Effector memory CD8-positive, alpha-beta T cell (primary cell): ENCODE data around the gene ARID1A.
"Not testable (repeated sequence)": the region's sequence is repeated elsewhere in the genome, so short reads cannot be mapped to it uniquely, and the experiment has no call there.

Experiments used
- ATAC-seq: fragments of 150-1000 bp; cut with Tn5 transposase; replicated peaks from 2 replicates; pipeline ENCODE4 v1.10.0; 2021; ENCODE audit warnings: mild to moderate bottlenecking, moderate library complexity
- DNase-seq, 3 experiments: peaks; one replicate each; pipeline ENCODE4 v3.0.0; 2021
- H3K27ac Mint-ChIP-seq, 2 donors: one replicate each; pipeline ENCODE4 v1.8.0; 2022; ENCODE audit warnings: mild to moderate bottlenecking in 2 of 2, mixed read lengths in 2 of 2, moderate library complexity in 2 of 2
- H3K27me3 Mint-ChIP-seq, 2 donors: one replicate each; pipeline ENCODE4 v1.8.0; 2022; ENCODE audit warnings: mixed read lengths in 2 of 2
- H3K36me3 Mint-ChIP-seq: one replicate; pipeline ENCODE4 v1.8.0; 2022; ENCODE audit warnings: mild to moderate bottlenecking, moderate library complexity, mixed read lengths; ENCODE audit not compliant: insufficient read depth
- H3K4me1 Mint-ChIP-seq, 2 donors: one replicate each; pipeline ENCODE4 v1.8.0; 2022; ENCODE audit warnings: low read depth in 2 of 2, mixed read lengths in 2 of 2
- H3K4me3 Mint-ChIP-seq, 2 donors: one replicate each; pipeline ENCODE4 v1.8.0; 2022; ENCODE audit warnings: mild to moderate bottlenecking in 2 of 2, mixed read lengths in 2 of 2, moderate library complexity in 2 of 2
- H3K9me3 Mint-ChIP-seq, 2 donors: one replicate each; pipeline ENCODE4 v1.8.0; 2022; ENCODE audit warnings: mixed read lengths in 2 of 2

The ARID1A gene

GRCh38 chr1:26704629-26705028, 8.8 kb downstream of the ARID1A start:
- Mint-ChIP-seq H3K4me3 (peak overlapping the region; percentile 8 to 59), H3K27ac (peak overlapping the region; percentile 11 to 55), H3K9me3 (no peaks in the 10 kb centered on the region), H3K27me3 (no peaks in the 10 kb centered on the region), H3K36me3 (peaks cover 15% of the 10 kb centered on the region), H3K4me1 (peaks cover 34 to 42% of the 10 kb centered on the region in 2 donors)
- DNase-seq (no peak), ATAC-seq (no peak)

GRCh38 chr1:26705227-26705626, 9.4 kb downstream of the ARID1A start:
- H3K4me1 Mint-ChIP-seq: peaks cover 34 to 42% of the 10 kb centered on the region in 2 donors
- not testable (repeated sequence) for DNase-seq, ATAC-seq, H3K27me3 Mint-ChIP-seq, H3K9me3 Mint-ChIP-seq
- H3K27ac Mint-ChIP-seq: peak overlapping the region in 1 of 2 donors; percentile 55
- peak overlapping the region; percentile 28 to 59 for H3K4me3 Mint-ChIP-seq
- H3K36me3 Mint-ChIP-seq: peaks cover 18% of the 10 kb centered on the region

GRCh38 chr1:26705788-26706311, 10.0 kb downstream of the ARID1A start:
- Mint-ChIP-seq H3K9me3 (no peaks in the 10 kb centered on the region), H3K27me3 (no peaks in the 10 kb centered on the region), H3K4me3 (peak overlapping the region; percentile 28 to 59), H3K36me3 (peaks cover 23% of the 10 kb centered on the region), H3K4me1 (peaks cover 39 to 45% of the 10 kb centered on the region in 2 donors), H3K27ac (peak overlapping the region; percentile 3 to 55)
- ATAC-seq (no peak), DNase-seq (no peak)

- Mint-ChIP-seq H3K27me3 (no peaks in the 10 kb centered on the region), H3K4me1 (peaks cover 40 to 47% of the 10 kb centered on the region in 2 donors), H3K27ac (peak overlapping the region; percentile 3 to 19), H3K4me3 (peak overlapping the region; percentile 28 to 59), H3K9me3 (no peaks in the 10 kb centered on the region), H3K36me3 (peaks cover 23% of the 10 kb centered on the region)
- DNase-seq (no peak), ATAC-seq (peak; percentile 8)
Observed at GRCh38 chr1:26706315-26706714, 10.5 kb downstream of the ARID1A start.

GRCh38 chr1:26710811-26711210, 15.0 kb downstream of the ARID1A start:
- Mint-ChIP-seq H3K4me3 (no peak overlapping the region), H3K36me3 (peaks cover 47% of the 10 kb centered on the region), H3K27me3 (no peaks in the 10 kb centered on the region), H3K27ac (peak overlapping the region; percentile 26 to 28), H3K9me3 (no peaks in the 10 kb centered on the region), H3K4me1 (peaks cover 54 to 76% of the 10 kb centered on the region in 2 donors)
- ATAC-seq (no peak), DNase-seq (no peak)

GRCh38 chr1:26711777-26712176, 16.0 kb downstream of the ARID1A start:
- ATAC-seq: no peak
- no peaks in the 10 kb centered on the region for H3K9me3 Mint-ChIP-seq
- H3K27me3 Mint-ChIP-seq: no peaks in the 10 kb centered on the region
- no peak overlapping the region for H3K4me3 Mint-ChIP-seq
- H3K4me1 Mint-ChIP-seq: peaks cover 56 to 75% of the 10 kb centered on the region in 2 donors
- H3K27ac Mint-ChIP-seq: peak overlapping the region; percentile 77 to 88
- no peak for DNase-seq
- H3K36me3 Mint-ChIP-seq: peaks cover 49% of the 10 kb centered on the region

- ATAC-seq: no peak
- H3K36me3 Mint-ChIP-seq: peaks cover 57% of the 10 kb centered on the region
- no peaks in the 10 kb centered on the region for H3K9me3 Mint-ChIP-seq
Observed at GRCh38 chr1:26717017-26717491, 21.2 kb downstream of the ARID1A start.

GRCh38 chr1:26719205-26719604, 23.4 kb downstream of the ARID1A start:
- DNase-seq: no peak
- H3K9me3 Mint-ChIP-seq: no peaks in the 10 kb centered on the region
- peaks cover 84 to 87% of the 10 kb centered on the region in 2 donors for H3K4me1 Mint-ChIP-seq
- peak overlapping the region; percentile 38 to 65 for H3K27ac Mint-ChIP-seq
- no peak overlapping the region for H3K4me3 Mint-ChIP-seq
- no peaks in the 10 kb centered on the region for H3K27me3 Mint-ChIP-seq
- peaks cover 43% of the 10 kb centered on the region for H3K36me3 Mint-ChIP-seq
- ATAC-seq: no peak

More at GRCh38 chr1:26717017-26717491, 21.2 kb downstream of the ARID1A start:
- peak overlapping the region; percentile 9 to 14 for H3K4me3 Mint-ChIP-seq
- H3K4me1 Mint-ChIP-seq: peaks cover 75 to 87% of the 10 kb centered on the region in 2 donors
- H3K27ac Mint-ChIP-seq: peak overlapping the region; percentile 51 to 88
- no peak for DNase-seq
- no peaks in the 10 kb centered on the region for H3K27me3 Mint-ChIP-seq

GRCh38 chr1:26721669-26722355, 26.0 kb downstream of the ARID1A start:
- Mint-ChIP-seq H3K36me3 (peaks cover 37% of the 10 kb centered on the region), H3K27me3 (no peaks in the 10 kb centered on the region), H3K4me1 (peaks cover 74 to 81% of the 10 kb centered on the region in 2 donors), H3K9me3 (no peaks in the 10 kb centered on the region), H3K27ac (peak overlapping the region; percentile 42 to 87), H3K4me3 (peak overlapping the region; percentile 63 to 65)
- DNase-seq: no peak
- ATAC-seq: peak; percentile 40

- Mint-ChIP-seq H3K4me3 (peak overlapping the region; percentile 63 to 81), H3K36me3 (peaks cover 31% of the 10 kb centered on the region), H3K4me1 (peaks cover 71 to 83% of the 10 kb centered on the region in 2 donors), H3K27me3 (no peaks in the 10 kb centered on the region), H3K27ac (peak overlapping the region; percentile 42 to 87), H3K9me3 (no peaks in the 10 kb centered on the region)
- ATAC-seq: peak; percentile 80
- peak; percentile 21 to 29 (median 23) for DNase-seq
Observed at GRCh38 chr1:26723013-26723991, 27.5 kb downstream of the ARID1A start.

GRCh38 chr1:26724118-26724517, 28.3 kb downstream of the ARID1A start:
- Mint-ChIP-seq H3K36me3 (peaks cover 30% of the 10 kb centered on the region), H3K9me3 (no peaks in the 10 kb centered on the region), H3K4me1 (peaks cover 69 to 83% of the 10 kb centered on the region in 2 donors), H3K27ac (peak overlapping the region; percentile 42 to 87), H3K27me3 (no peaks in the 10 kb centered on the region), H3K4me3 (peak overlapping the region; percentile 51 to 63)
- DNase-seq: no peak
- ATAC-seq: no peak

- no peak for ATAC-seq
- H3K27me3 Mint-ChIP-seq: no peaks in the 10 kb centered on the region
- peaks cover 24% of the 10 kb centered on the region for H3K36me3 Mint-ChIP-seq
- H3K9me3 Mint-ChIP-seq: no peaks in the 10 kb centered on the region
- DNase-seq: no peak
- H3K4me3 Mint-ChIP-seq: peak overlapping the region; percentile 21 to 63
- H3K27ac Mint-ChIP-seq: peak overlapping the region; percentile 42 to 87
- peaks cover 69 to 82% of the 10 kb centered on the region in 2 donors for H3K4me1 Mint-ChIP-seq
Observed at GRCh38 chr1:26724926-26725325, 29.1 kb downstream of the ARID1A start.

GRCh38 chr1:26725904-26726303, 30.1 kb downstream of the ARID1A start:
- Mint-ChIP-seq H3K4me1 (peaks cover 62 to 81% of the 10 kb centered on the region in 2 donors), H3K36me3 (peaks cover 22% of the 10 kb centered on the region), H3K27ac (peak overlapping the region; percentile 8 to 75)
- not testable (repeated sequence) for H3K27me3 Mint-ChIP-seq, H3K9me3 Mint-ChIP-seq, ATAC-seq, DNase-seq, H3K4me3 Mint-ChIP-seq
